Cardiac muscle cell (in vitro differentiated cells and primary cell): Measurements from ENCODE around the gene CPEB2. TPM values are rescaled to one million over a fixed set of nuclear protein-coding genes. Genes with fewer than 3 reads are reported as not detected.

Source experiments
- DNase-seq, 2 donors: peaks; one replicate each; pipeline versions ENCODE4 v3.0.0 to v3.0.0-alpha.2; 2010 to 2017; ENCODE audit warnings: low read depth in 1 of 2, low spot score in 1 of 2
- H3K27ac ChIP-seq: fragments of 200-600 bp; sonication (generic); 2 replicates; pipeline ENCODE4 v1.5.1; 2016
- H3K27me3 ChIP-seq: fragments of 200-600 bp; sonication (generic); 2 replicates; pipeline ENCODE4 v1.6.0; 2016; ENCODE audit warnings: control low read depth
- H3K36me3 ChIP-seq: fragments of 200-600 bp; sonication (generic); 2 replicates; pipeline ENCODE4 v1.5.1; 2016; ENCODE audit warnings: control low read depth
- H3K4me1 ChIP-seq: fragments of 200-600 bp; sonication (generic); 2 replicates; pipeline ENCODE4 v1.8.1; 2017; ENCODE audit warnings: low read depth, mild to moderate bottlenecking, mixed run types
- H3K4me3 ChIP-seq: fragments of 200-600 bp; sonication (generic); 2 replicates; pipeline ENCODE4 v1.5.1; 2016; ENCODE audit warnings: mild to moderate bottlenecking
- H3K9me3 ChIP-seq: fragments of 200-600 bp; sonication (generic); 2 replicates; pipeline ENCODE4 v1.5.1; 2017; ENCODE audit warnings: low read depth, mild to moderate bottlenecking, control low read depth
- CTCF ChIP-seq: IDR thresholded peaks from 2 replicates; pipeline ENCODE4 v1.5.1; 2012; ENCODE audit warnings: low read depth, mild to moderate bottlenecking, low read length
- polyA plus RNA-seq: library from polyadenylated mRNA; unstranded; fragments of >200 nt; fragmentation: Nextera tagmentation; extraction: Ambion mirVana; gene quantifications from 2 replicates; pipeline ENCODE4 v1.2.1, GENCODE V29; 2016
- total RNA-seq: library from RNA; depleted of rRNA; stranded (reverse); fragments of >200 nt; gene quantifications from 2 replicates; pipeline ENCODE4 v1.2.3, GENCODE V29; 2016

The CPEB2 gene
- total and polyA plus RNA-seq, 2 experiments from 2014 or later, result 7.5 to 17.4 TPM

- DNase-seq, result peak in 1 of 2 donors; percentile 33
- Histone ChIP-seq H3K36me3 (no peaks in the 10 kb centered on the region), H3K27me3 (no peaks in the 10 kb centered on the region), H3K9me3 (no peaks in the 10 kb centered on the region), H3K4me1 (no peaks in the 10 kb centered on the region), H3K27ac (no peak overlapping the region), H3K4me3 (no peak overlapping the region)
- no peak for TF ChIP-seq CTCF
Observed at GRCh38 chr4:14994242-14994641, 8.0 kb upstream of the CPEB2 start.

- H3K27ac ChIP-seq, result peak overlapping the region; percentile 96
- DNase-seq, result peak; percentile 73 to 93
- no peaks in the 10 kb centered on the region for H3K36me3 ChIP-seq
Observed at GRCh38 chr4:15001248-15001868, 923 bp upstream of the CPEB2 start.

GRCh38 chr4:15002659-15003400 is 549 bp downstream of the CPEB2 start:
- peak; percentile 86 to 88 for DNase-seq
- Histone ChIP-seq H3K9me3 (no peaks in the 10 kb centered on the region), H3K27ac (peak overlapping the region; percentile 96), H3K36me3 (no peaks in the 10 kb centered on the region), H3K4me3 (peak overlapping the region; percentile 87), H3K27me3 (no peaks in the 10 kb centered on the region), H3K4me1 (peaks cover 10% of the 10 kb centered on the region)
- TF ChIP-seq CTCF, result no peak

More at GRCh38 chr4:15001248-15001868, 923 bp upstream of the CPEB2 start:
- Histone ChIP-seq H3K9me3 (no peaks in the 10 kb centered on the region), H3K4me1 (no peaks in the 10 kb centered on the region), H3K27me3 (no peaks in the 10 kb centered on the region), H3K4me3 (peak overlapping the region; percentile 87)
- TF ChIP-seq CTCF, result peak; percentile 20

GRCh38 chr4:15003401-15003890 is 1.2 kb downstream of the CPEB2 start:
- peak; percentile 53 to 54 for DNase-seq
- Histone ChIP-seq H3K4me3 (peak overlapping the region; percentile 87), H3K4me1 (peaks cover 17% of the 10 kb centered on the region), H3K27ac (peak overlapping the region; percentile 96), H3K9me3 (no peaks in the 10 kb centered on the region), H3K27me3 (no peaks in the 10 kb centered on the region), H3K36me3 (no peaks in the 10 kb centered on the region)
- TF ChIP-seq CTCF, result no peak

GRCh38 chr4:15003891-15004738 is 1.8 kb downstream of the CPEB2 start:
- Histone ChIP-seq H3K27me3 (no peaks in the 10 kb centered on the region), H3K4me1 (peaks cover 23% of the 10 kb centered on the region), H3K36me3 (no peaks in the 10 kb centered on the region), H3K4me3 (peak overlapping the region; percentile 87), H3K9me3 (no peaks in the 10 kb centered on the region), H3K27ac (peak overlapping the region; percentile 96)
- TF ChIP-seq CTCF, result no peak
- DNase-seq, result peak; percentile 29 to 58
